Heart left ventricle (tissue), 16 donors: Measurements from ENCODE around the gene UACA. TPM values are rescaled to one million over a fixed set of nuclear protein-coding genes. Genes with fewer than 3 reads are reported as not detected.

Experiments used
- ATAC-seq, 4 donors: fragments of 200-7000 bp; cut with Tn5 transposase; one replicate each; pipeline ENCODE4 v1.9.1; 2020 to 2022; ENCODE audit warnings: moderate library complexity in 4 of 4, mild to moderate bottlenecking in 3 of 4, moderate number of reproducible peaks in 1 of 4
- DNase-seq, 5 donors: peaks; one replicate each; pipeline ENCODE4 v3.0.0-alpha.2; 2020
- H3K27ac ChIP-seq, 12 donors: fragments of 200-600 bp; sonication (generic) in 4 of 12; one replicate each; pipeline versions ENCODE4 v1.5.0 to v1.8.0; 2016 to 2022; ENCODE audit warnings: mild to moderate bottlenecking in 2 of 12
- H3K27me3 ChIP-seq, 9 donors: fragments of 200-600 bp; sonication (generic) in 2 of 9; one replicate each; pipeline versions ENCODE4 v1.5.1 to v1.8.0; 2016 to 2022; ENCODE audit warnings: mild to moderate bottlenecking in 3 of 9
- H3K36me3 ChIP-seq, 9 donors: fragments of 200-600 bp; sonication (generic) in 2 of 9; one replicate each; pipeline versions ENCODE4 v1.5.0 to v1.8.0; 2018 to 2022; ENCODE audit warnings: mild to moderate bottlenecking in 2 of 9
- H3K4me1 ChIP-seq, 12 donors: fragments of 200-600 bp; sonication (generic) in 4 of 12; one replicate each; pipeline versions ENCODE4 v1.5.0 to v1.8.0; 2016 to 2022; ENCODE audit warnings: mild to moderate bottlenecking in 3 of 12
- H3K4me3 ChIP-seq, 12 donors: fragments of 200-600 bp; sonication (generic) in 4 of 12; one replicate each; pipeline versions ENCODE4 v1.5.0 to v1.8.0; 2017 to 2022; ENCODE audit warnings: mild to moderate bottlenecking in 9 of 12, moderate library complexity in 4 of 12
- H3K9me3 ChIP-seq, 12 donors: fragments of 200-600 bp; sonication (generic) in 4 of 12; one replicate each; pipeline versions ENCODE4 v1.5.0 to v1.8.0; 2016 to 2022; ENCODE audit warnings: mild to moderate bottlenecking in 1 of 12
- POLR2A ChIP-seq, 2 donors: fragments of 450-650 bp; IDR thresholded peaks; one replicate each; pipeline ENCODE4 v1.6.1; 2017; ENCODE audit warnings: antibody characterized with exemption in 2 of 2, mild to moderate bottlenecking in 2 of 2, moderate library complexity in 2 of 2
- WGBS, 4 donors: extraction: QIAGEN DNeasy Blood & Tissue Kit in 2 of 4; methylation state at CpG; one replicate each; pipeline versions ENCODE4 v1.1.5 to v1.1.7; 2013 to 2018; 5-methylcytosine and 5-hydroxymethylcytosine counted together
- intact Hi-C, 10 donors: fragments of 100-400 bp; cut with DNase I; formaldehyde crosslinking; loops; one replicate each; pipeline versions ENCODE4 v1.11.1 to v1.14.2; 2022
- polyA plus RNA-seq, 2 donors: library from polyadenylated mRNA; stranded (reverse); fragments of 200-250 nt; gene quantifications; one replicate each; pipeline ENCODE4 v1.2.3, GENCODE V29; 2013
- total RNA-seq, 9 donors: library from RNA; depleted of rRNA in 2 of 9; stranded (reverse); fragments of >200 nt in 2 of 9; fragmentation: NEBNext Ultra II Directional in 3 of 9; extraction: Animal tissue kit (Norgen Biotek cat#: 25700) in 3 of 9; gene quantifications; one replicate each; pipeline versions ENCODE4 v1.1.0 to v1.2.4, GENCODE V29; 2016 to 2023
- TF ChIP-seq, protein P1 (sequence below), 12 donors: fragments of 200-600 bp; sonication (generic) in 4 of 12; IDR thresholded peaks; one replicate each; pipeline versions ENCODE4 v1.5.0 to v1.8.0; 2018 to 2022; ENCODE audit warnings: antibody characterized with exemption in 12 of 12, mild to moderate bottlenecking in 5 of 12
- donor health status: ischemic (EF 13 %, LVEDD 7.1; RV severe dilation, severe dysfunction).
- donor health status: healthy with polysubstance abuse.
- donor health status: DM: no; HTN: yes; CAD: no.
- donor health status: DM: no; HTN: no; CAD: no.
- donor health status: ischemic (EF 25% LVEDD 6.9; RV normal size, moderate dysfunction).
- donor health status: ischemic (EF 25% LVEDD 5.7; RV mildly dilated, moderate dysfunction).
- donor health status: healthy.
- donor health status: DM: yes; HTN: yes; CAD: no.
- donor health status: ischemic (EF 35%, LVEDD 5.7; RV mildly dilated, moderate dysfunction).
- donor health status: nonischemic (EF 11% LVEDD 7.7; RV severe dilation, severe dysfunction).
- donor health status: DM: yes; HTN: yes; CAD: no.
- donor health status: PGD.
- donor health status: ischemic (EF 29% LVEDD 5.4; RV normal size, mild dysfunction).
- donor health status: nonischemic (EF 23%, LVEDD 6.1; RV moderate dilation, normal function).

UACA gene
- total and polyA plus RNA-seq, 11 donors = 10.7 to 57.1 (median 49.0) TPM

DNA sequence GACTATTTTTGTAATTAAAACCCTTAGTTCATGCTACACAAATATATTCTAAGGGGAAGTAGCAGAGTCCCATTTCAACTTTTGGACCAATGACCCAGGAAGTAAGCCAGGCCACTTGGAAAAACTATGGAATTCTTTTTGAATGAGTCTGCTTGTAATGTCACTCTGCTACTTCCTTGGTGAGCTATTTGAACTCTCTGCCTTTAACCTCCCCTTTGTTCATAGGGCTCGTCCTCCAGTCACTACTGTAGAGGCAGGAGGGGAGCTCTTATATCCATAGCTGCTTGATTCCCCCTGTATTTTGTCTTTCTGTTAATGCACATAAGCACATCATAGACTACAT lies 119.6 kb downstream of the UACA start:
- TF ChIP-seq, protein P1, sequence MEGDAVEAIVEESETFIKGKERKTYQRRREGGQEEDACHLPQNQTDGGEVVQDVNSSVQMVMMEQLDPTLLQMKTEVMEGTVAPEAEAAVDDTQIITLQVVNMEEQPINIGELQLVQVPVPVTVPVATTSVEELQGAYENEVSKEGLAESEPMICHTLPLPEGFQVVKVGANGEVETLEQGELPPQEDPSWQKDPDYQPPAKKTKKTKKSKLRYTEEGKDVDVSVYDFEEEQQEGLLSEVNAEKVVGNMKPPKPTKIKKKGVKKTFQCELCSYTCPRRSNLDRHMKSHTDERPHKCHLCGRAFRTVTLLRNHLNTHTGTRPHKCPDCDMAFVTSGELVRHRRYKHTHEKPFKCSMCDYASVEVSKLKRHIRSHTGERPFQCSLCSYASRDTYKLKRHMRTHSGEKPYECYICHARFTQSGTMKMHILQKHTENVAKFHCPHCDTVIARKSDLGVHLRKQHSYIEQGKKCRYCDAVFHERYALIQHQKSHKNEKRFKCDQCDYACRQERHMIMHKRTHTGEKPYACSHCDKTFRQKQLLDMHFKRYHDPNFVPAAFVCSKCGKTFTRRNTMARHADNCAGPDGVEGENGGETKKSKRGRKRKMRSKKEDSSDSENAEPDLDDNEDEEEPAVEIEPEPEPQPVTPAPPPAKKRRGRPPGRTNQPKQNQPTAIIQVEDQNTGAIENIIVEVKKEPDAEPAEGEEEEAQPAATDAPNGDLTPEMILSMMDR (IDR thresholded peaks at IDR 0.05) = no peak
- TF ChIP-seq POLR2A (IDR thresholded peaks at IDR 0.05) = no peak
- Histone ChIP-seq H3K27ac (no peak overlapping the region), H3K4me1 (peaks cover 0 to 6% (median 0%) of the 10 kb centered on the region in 12 donors), H3K27me3 (no peaks in the 10 kb centered on the region), H3K4me3 (no peak overlapping the region), H3K9me3 (no peaks in the 10 kb centered on the region), H3K36me3 (peaks cover 0 to 2% (median 0%) of the 10 kb centered on the region in 9 donors)
- 69 to 87% (median 83%) methylated on average over 1 of the region's 1 CpG for WGBS, 4 donors
- DNase-seq (no peak), ATAC-seq (no peak)
- intact Hi-C loops = no loop called here

DNA sequence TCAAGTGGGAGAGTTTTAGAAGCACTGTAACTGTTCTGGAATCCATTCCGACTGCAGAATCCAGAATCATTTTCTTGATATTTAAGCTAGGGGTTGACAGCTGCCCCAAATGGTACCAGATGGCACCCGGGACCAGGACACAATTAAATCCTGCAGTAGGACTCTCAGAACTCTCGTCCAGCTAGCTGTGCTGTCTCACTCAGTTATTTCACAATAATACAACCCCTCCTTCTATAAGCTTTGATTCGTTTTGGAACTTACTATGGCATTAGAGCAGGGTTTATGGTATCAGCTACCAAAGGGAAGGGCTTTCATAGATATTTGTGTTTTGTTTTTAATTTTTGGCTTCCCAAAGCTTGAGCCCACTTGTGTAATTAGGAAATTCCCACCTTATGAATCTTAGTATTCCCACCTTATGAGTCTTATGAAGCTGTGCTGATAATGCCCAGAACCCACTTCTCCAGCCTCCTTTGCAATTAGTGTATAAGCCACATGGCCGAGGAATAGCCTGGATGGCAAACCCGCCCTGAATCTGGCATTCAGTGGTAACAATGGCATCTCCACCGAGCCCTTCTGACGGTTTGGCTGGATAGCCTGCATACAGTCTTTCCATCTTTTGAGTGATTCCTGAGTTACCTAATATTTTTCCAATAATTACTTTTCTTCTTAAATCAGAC lies 120.1 kb downstream of the UACA start:
- no peak overlapping the region for H3K27ac ChIP-seq
- intact Hi-C loops = no loop called here
- peaks cover 0 to 4% (median 0%) of the 10 kb centered on the region in 9 donors for H3K36me3 ChIP-seq
- WGBS, 4 donors = 86 to 93% (median 92%) methylated on average over 8 of the region's 8 CpGs
- no peak for DNase-seq
- TF ChIP-seq, protein P1 (IDR thresholded peaks at IDR 0.05) = no peak
- no peak for TF ChIP-seq POLR2A (IDR thresholded peaks at IDR 0.05)
- H3K27me3 ChIP-seq = no peaks in the 10 kb centered on the region
- no peak for ATAC-seq
- H3K4me1 ChIP-seq = peaks cover 0 to 6% (median 0%) of the 10 kb centered on the region in 12 donors
- no peaks in the 10 kb centered on the region for H3K9me3 ChIP-seq
- H3K4me3 ChIP-seq = no peak overlapping the region

DNA sequence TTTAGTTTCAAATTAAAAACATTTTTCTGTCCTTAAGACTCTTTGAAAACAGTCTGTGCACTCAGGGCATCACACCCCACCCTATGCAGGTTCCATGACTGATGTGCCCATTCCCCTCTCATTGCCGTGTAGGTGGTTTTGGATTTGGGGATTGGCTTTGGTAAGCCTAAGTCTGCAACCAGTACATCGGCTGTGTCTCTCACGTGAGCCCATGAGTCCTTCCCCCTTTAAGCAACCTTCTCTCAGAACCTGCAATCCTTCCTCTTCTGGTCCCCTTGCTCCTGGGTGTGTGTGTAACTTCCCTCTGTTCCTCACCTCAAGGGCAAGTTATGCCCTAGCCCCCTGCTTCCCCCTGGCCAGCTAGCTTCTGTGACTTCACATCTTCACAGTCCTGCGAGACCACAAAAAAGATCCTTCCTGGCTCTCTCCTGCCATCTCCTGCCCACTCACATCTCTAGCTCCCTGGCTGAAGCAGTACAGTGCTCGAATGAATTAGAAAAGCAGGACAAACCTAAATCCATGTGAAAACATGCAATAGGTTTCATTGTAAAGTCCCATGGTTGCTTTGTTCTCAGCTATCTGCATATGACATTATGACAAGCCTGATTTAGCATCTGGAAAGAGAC lies 126.7 kb downstream of the UACA start:
- Histone ChIP-seq H3K4me1 (peaks cover 0 to 11% (median 5%) of the 10 kb centered on the region in 12 donors), H3K27me3 (no peaks in the 10 kb centered on the region), H3K36me3 (peaks cover 0 to 4% (median 0%) of the 10 kb centered on the region in 9 donors), H3K9me3 (no peaks in the 10 kb centered on the region), H3K27ac (no peak overlapping the region), H3K4me3 (no peak overlapping the region)
- DNase-seq (no peak), ATAC-seq (peak in 2 of 4 donors; percentile 27 to 49)
- intact Hi-C loops = loop anchor here in 2 of 10 donors (5.0 to 10.0 kb wide), 2 partner anchors 69 to 72 kb away; no protein-coding TSS in a partner anchor
- 72 to 83% (median 78%) methylated on average over 5 of the region's 5 CpGs for WGBS, 4 donors
- TF ChIP-seq, protein P1 (IDR thresholded peaks at IDR 0.05) = peak in 5 of 12 donors; percentile 18 to 47 (median 24)
- TF ChIP-seq POLR2A (IDR thresholded peaks at IDR 0.05) = no peak

DNA sequence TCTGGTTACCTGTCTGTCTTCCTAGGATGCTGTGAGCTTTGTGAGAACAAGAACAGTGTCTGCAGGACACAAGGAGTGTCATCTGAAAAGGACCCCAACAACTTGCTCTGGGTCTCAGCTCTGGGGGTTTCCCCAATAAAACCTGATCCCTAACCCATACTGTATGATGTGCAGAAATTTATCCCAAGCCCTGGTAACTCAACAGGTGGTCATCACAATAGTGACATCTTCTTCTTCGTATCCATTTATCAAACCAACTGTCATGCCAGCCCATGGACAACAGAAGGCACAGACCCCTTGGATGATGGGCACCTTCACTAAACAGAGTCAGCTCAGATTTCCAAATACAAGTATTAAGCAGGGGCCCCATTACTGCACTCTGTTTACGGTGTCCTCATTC lies 127.5 kb downstream of the UACA start:
- Histone ChIP-seq H3K27ac (no peak overlapping the region), H3K4me3 (no peak overlapping the region), H3K9me3 (no peaks in the 10 kb centered on the region), H3K36me3 (peaks cover 0 to 4% (median 0%) of the 10 kb centered on the region in 9 donors), H3K4me1 (peaks cover 0 to 11% (median 5%) of the 10 kb centered on the region in 12 donors), H3K27me3 (no peaks in the 10 kb centered on the region)
- 96 to 99% (median 97%) methylated on average over 2 of the region's 2 CpGs for WGBS, 4 donors
- DNase-seq = no peak
- intact Hi-C loops = loop anchor here in 2 of 10 donors (5.0 to 10.0 kb wide), 2 partner anchors 69 to 71 kb away; no protein-coding TSS in a partner anchor
- TF ChIP-seq, protein P1 (IDR thresholded peaks at IDR 0.05) = no peak
- no peak for TF ChIP-seq POLR2A (IDR thresholded peaks at IDR 0.05)
- no peak for ATAC-seq
